NK-92 (cell line): ENCODE measurements around the gene MSX1.
"Not testable (repeated sequence)": the region's sequence is repeated elsewhere in the genome, so short reads cannot be mapped to it uniquely, and the experiment has no call there.

ENCODE experiments used
- DNase-seq: peaks from one replicate; lab custom pipeline; 2025; ENCODE audit not compliant: unreplicated experiment; lab: John Stamatoyannopoulos, UW

Gene MSX1

GRCh38 chr4:4859325-4859798 lies at the start of gene MSX1:
Gene MSX1, plus strand, starts transcription at chr4:4859665. Its CDS starts 235 bp downstream, at chr4:4859900.
- DNase-seq: no peak

GRCh38 chr4:4810092-4810774 lies 49.2 kb upstream of the MSX1 start:
- no peak for DNase-seq

GRCh38 chr4:4810778-4811177 lies 48.7 kb upstream of the MSX1 start:
- DNase-seq: no peak

GRCh38 chr4:4812145-4812794 lies 47.2 kb upstream of the MSX1 start:
- no peak for DNase-seq

GRCh38 chr4:4818415-4819212 lies 40.9 kb upstream of the MSX1 start:
- DNase-seq: no peak

- DNase-seq: no peak
Observed at GRCh38 chr4:4819213-4819606, 40.3 kb upstream of the MSX1 start.

- no peak for DNase-seq
Observed at GRCh38 chr4:4820261-4820660, 39.2 kb upstream of the MSX1 start.

GRCh38 chr4:4820739-4821138 lies 38.7 kb upstream of the MSX1 start:
- no peak for DNase-seq

GRCh38 chr4:4821577-4821976 lies 37.9 kb upstream of the MSX1 start:
- DNase-seq: no peak

- DNase-seq: not testable (repeated sequence)
Observed at GRCh38 chr4:4822286-4822685, 37.2 kb upstream of the MSX1 start.

- no peak for DNase-seq
Observed at GRCh38 chr4:4823621-4824162, 35.8 kb upstream of the MSX1 start.

GRCh38 chr4:4824232-4824631 lies 35.2 kb upstream of the MSX1 start:
- no peak for DNase-seq

GRCh38 chr4:4825431-4825830 lies 34.0 kb upstream of the MSX1 start:
- DNase-seq: no peak

- no peak for DNase-seq
Observed at GRCh38 chr4:4829837-4830236, 29.6 kb upstream of the MSX1 start.

GRCh38 chr4:4831266-4831665 lies 28.2 kb upstream of the MSX1 start:
- no peak for DNase-seq

GRCh38 chr4:4831825-4832224 lies 27.6 kb upstream of the MSX1 start:
- no peak for DNase-seq

- DNase-seq: no peak
Observed at GRCh38 chr4:4836044-4836443, 23.4 kb upstream of the MSX1 start.

- DNase-seq: no peak
Observed at GRCh38 chr4:4837316-4837715, 22.1 kb upstream of the MSX1 start.

GRCh38 chr4:4838051-4838935 lies 21.2 kb upstream of the MSX1 start:
- DNase-seq: no peak

- no peak for DNase-seq
Observed at GRCh38 chr4:4838936-4839810, 20.3 kb upstream of the MSX1 start.
